GM23338 (cell line): ENCODE data around the gene VPS72. TPM values are rescaled to one million over a fixed set of nuclear protein-coding genes. Genes with fewer than 3 reads are reported as not detected.

ENCODE experiments used
- ATAC-seq: fragments of 200-7000 bp; cut with Tn5 transposase; 3 replicates; pipeline ENCODE4 v1.9.1; 2020
- DNase-seq: peaks from one replicate; pipeline ENCODE4 v3.0.0-alpha.2; 2015; ENCODE audit warnings: low spot score
- H2AFZ ChIP-seq: fragments of 200-600 bp; sonication (generic); 2 replicates; pipeline ENCODE4 v1.8.0; 2016; ENCODE audit warnings: antibody characterized with exemption, mild to moderate bottlenecking, moderate library complexity
- H3F3A ChIP-seq: fragments of 200-600 bp; sonication (generic); replicated peaks from 2 replicates; pipeline ENCODE4 v1.8.0; 2017; ENCODE audit warnings: antibody characterized with exemption, mixed run types, low read depth
- H3K27ac ChIP-seq: fragments of 200-600 bp; sonication (generic); 2 replicates; pipeline ENCODE4 v1.6.1; 2016; ENCODE audit warnings: low read depth
- H3K27me3 ChIP-seq: fragments of 200-600 bp; sonication (generic); 2 replicates; pipeline ENCODE4 v1.8.0; 2016; ENCODE audit warnings: mild to moderate bottlenecking, mixed run types, moderate library complexity; ENCODE audit not compliant: insufficient read depth
- H3K36me3 ChIP-seq: fragments of 200-600 bp; sonication (generic); 2 replicates; pipeline ENCODE4 v1.8.0; 2016; ENCODE audit warnings: mild to moderate bottlenecking; ENCODE audit not compliant: insufficient read depth
- H3K4me1 ChIP-seq: fragments of 200-600 bp; sonication (generic); 2 replicates; pipeline ENCODE4 v1.8.0; 2016; ENCODE audit warnings: mild to moderate bottlenecking, moderate library complexity; ENCODE audit not compliant: insufficient read depth
- H3K4me2 ChIP-seq: fragments of 200-600 bp; sonication (generic); 2 replicates; pipeline ENCODE4 v1.7.1; 2017; ENCODE audit warnings: mixed run types
- H3K4me3 ChIP-seq: fragments of 200-600 bp; sonication (generic); 2 replicates; pipeline ENCODE4 v1.6.1; 2016; ENCODE audit warnings: mixed run types
- H3K79me2 ChIP-seq: fragments of 200-600 bp; sonication (generic); replicated peaks from 2 replicates; pipeline ENCODE4 v1.8.0; 2017; ENCODE audit warnings: mild to moderate bottlenecking; ENCODE audit not compliant: insufficient read depth
- H3K9me2 ChIP-seq: fragments of 200-600 bp; sonication (generic); 2 replicates; pipeline ENCODE4 v1.8.0; 2017; ENCODE audit not compliant: insufficient read depth
- H4K20me1 ChIP-seq: fragments of 200-600 bp; sonication (generic); replicated peaks from 2 replicates; pipeline ENCODE4 v1.8.0; 2017; ENCODE audit warnings: mild to moderate bottlenecking; ENCODE audit not compliant: insufficient read depth
- H3K27ac Mint-ChIP-seq: 2 replicates; pipeline ENCODE4 v1.8.0; 2020; ENCODE audit warnings: inconsistent platforms, mild to moderate bottlenecking, moderate library complexity, mixed read lengths
- H3K27me3 Mint-ChIP-seq: 3 replicates; pipeline ENCODE4 v1.8.0; 2022; ENCODE audit warnings: low read depth, mild to moderate bottlenecking, moderate library complexity, mixed read lengths, inconsistent platforms; ENCODE audit not compliant: insufficient read depth, poor library complexity
- H3K36me3 Mint-ChIP-seq: 3 replicates; pipeline ENCODE4 v1.8.0; 2021; ENCODE audit warnings: low read depth, mild to moderate bottlenecking, inconsistent platforms, moderate library complexity, mixed read lengths
- H3K4me1 Mint-ChIP-seq: 3 replicates; pipeline ENCODE4 v1.8.0; 2020; ENCODE audit warnings: mild to moderate bottlenecking, inconsistent platforms, mixed read lengths
- H3K4me3 Mint-ChIP-seq: 3 replicates; pipeline ENCODE4 v1.8.0; 2021; ENCODE audit warnings: moderate library complexity, mild to moderate bottlenecking, inconsistent platforms, mixed read lengths
- H3K9me3 Mint-ChIP-seq: 3 replicates; pipeline ENCODE4 v1.8.0; 2020; ENCODE audit warnings: moderate library complexity, mild to moderate bottlenecking, inconsistent platforms, mixed read lengths
- ETS1 ChIP-seq: IDR thresholded peaks from 2 replicates; pipeline ENCODE4 v1.6.1; 2016; ENCODE audit warnings: antibody characterized with exemption
- NANOG ChIP-seq: IDR thresholded peaks from 2 replicates; pipeline ENCODE4 v1.6.1; 2016; ENCODE audit warnings: antibody characterized with exemption, borderline replicate concordance
- STAT1 ChIP-seq: IDR thresholded peaks from one replicate; pipeline ENCODE4 v1.6.1; 2016; ENCODE audit warnings: antibody characterized with exemption; ENCODE audit not compliant: unreplicated experiment
- ZNF462 ChIP-seq: fragments of 250-450 bp; sonication (Bioruptor Pico); IDR thresholded peaks from 2 replicates; pipeline ENCODE4 v1.5.0; 2020; ENCODE audit warnings: mild to moderate bottlenecking, moderate library complexity
- polyA plus RNA-seq: library from polyadenylated mRNA; unstranded; fragments of >200 nt; fragmentation: Nextera tagmentation; extraction: Ambion mirVana; gene quantifications from 2 replicates; pipeline ENCODE4 v1.2.1, GENCODE V29; 2016
- total RNA-seq: library from RNA; depleted of rRNA; stranded (reverse); fragments of >200 nt; shearing (Covaris generic); gene quantifications from 2 replicates; pipeline ENCODE4 v1.2.3, GENCODE V29; 2014

VPS72 gene
- total and polyA plus RNA-seq, 2 experiments from 2014 or later: 60.2 to 90.3 TPM

- Histone ChIP-seq H3K27me3 (no peaks in the 10 kb centered on the region), H3K36me3 (peaks cover 10% of the 10 kb centered on the region), H3K9me2 (no peaks in the 10 kb centered on the region), H4K20me1 (peaks cover 46% of the 10 kb centered on the region), H3F3A (0 out of 2 replicates have a peak, but pooled peaks cover 7% of the 10 kb centered on the region), H3K4me2 (peak overlapping the region; percentile 84), H3K27ac (peak overlapping the region; percentile 88), H3K4me1 (peaks cover 6% of the 10 kb centered on the region), H3K4me3 (peak overlapping the region; percentile 100), H3K79me2 (peaks cover 66% of the 10 kb centered on the region), H2AFZ (no peak overlapping the region)
- Mint-ChIP-seq H3K27me3 (peaks cover 11% of the 10 kb centered on the region), H3K4me1 (peaks cover 16% of the 10 kb centered on the region; the same call in 2 of the 3 replicates), H3K4me3 (peak overlapping the region; percentile 96), H3K27ac (peak overlapping the region; percentile 98), H3K9me3 (no peaks in the 10 kb centered on the region), H3K36me3 (peaks cover 33% of the 10 kb centered on the region)
- ATAC-seq: no peak
- peak; percentile 11 for DNase-seq
- TF ChIP-seq STAT1: no peak
- no peak for TF ChIP-seq NANOG
- no peak for TF ChIP-seq ZNF462 (CRISPR knock-in tag)
- TF ChIP-seq ETS1: no peak
These were observed 10.0 kb upstream of the VPS72 start for GRCh38 chr1:151199873-151200581.
